Globus pallidus (tissue), 1 donor: ENCODE data around the gene BMPR1B.
"Not testable (repeated sequence)": the region's sequence is repeated elsewhere in the genome, so short reads cannot be mapped to it uniquely, and the experiment has no call there.

Source experiments
- DNase-seq: peaks from one replicate; pipeline ENCODE4 v3.0.0-alpha.2; 2015; ENCODE audit warnings: low spot score

Gene BMPR1B

DNA sequence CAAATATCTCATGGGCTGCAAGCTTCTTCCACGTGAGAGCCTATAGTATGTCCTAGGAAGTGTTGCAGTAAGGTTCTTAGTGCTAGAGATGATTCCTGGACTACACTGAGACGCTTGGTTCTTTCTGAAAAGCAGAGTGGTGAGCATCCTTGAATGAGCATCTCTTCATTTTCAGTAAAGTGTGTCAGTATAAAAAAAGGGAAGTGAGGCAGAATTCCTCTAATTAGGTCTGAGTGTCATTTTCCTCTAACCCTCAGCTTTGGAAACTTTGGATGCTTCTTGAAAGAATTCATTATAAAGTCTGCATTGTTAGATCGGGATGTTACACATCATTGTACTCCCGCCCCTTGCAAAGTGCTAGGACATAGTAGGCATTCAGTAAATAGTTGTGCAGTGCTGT is 5.2 kb downstream of the BMPR1B start:
- DNase-seq = no peak

GRCh38 chr4:94763500-94763899 is 5.7 kb downstream of the BMPR1B start:
- DNase-seq = no peak

- DNase-seq = no peak
These were observed 6.3 kb downstream of the BMPR1B start for GRCh38 chr4:94764069-94764468.

- DNase-seq = no peak
These were observed 7.4 kb downstream of the BMPR1B start for GRCh38 chr4:94765174-94765573.

DNA sequence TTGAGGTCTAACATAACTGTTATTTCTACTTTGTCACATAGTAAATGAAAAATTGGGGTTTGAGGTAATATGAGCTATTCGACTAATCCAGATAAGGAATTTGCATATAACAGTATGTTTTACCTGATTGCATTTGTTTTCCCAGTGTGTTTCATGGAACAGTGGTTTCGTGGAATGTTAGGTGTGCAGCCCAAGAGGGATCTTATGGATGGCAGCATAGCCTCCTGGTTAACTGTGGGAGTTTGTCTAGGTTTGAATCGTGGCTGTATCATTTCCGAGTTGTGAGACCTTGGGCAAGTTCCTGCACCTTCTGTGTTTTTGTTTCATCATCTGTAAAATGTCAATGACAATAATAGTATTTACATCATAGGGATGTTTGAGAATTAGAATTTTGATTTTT is 7.9 kb downstream of the BMPR1B start:
- DNase-seq = no peak

DNA sequence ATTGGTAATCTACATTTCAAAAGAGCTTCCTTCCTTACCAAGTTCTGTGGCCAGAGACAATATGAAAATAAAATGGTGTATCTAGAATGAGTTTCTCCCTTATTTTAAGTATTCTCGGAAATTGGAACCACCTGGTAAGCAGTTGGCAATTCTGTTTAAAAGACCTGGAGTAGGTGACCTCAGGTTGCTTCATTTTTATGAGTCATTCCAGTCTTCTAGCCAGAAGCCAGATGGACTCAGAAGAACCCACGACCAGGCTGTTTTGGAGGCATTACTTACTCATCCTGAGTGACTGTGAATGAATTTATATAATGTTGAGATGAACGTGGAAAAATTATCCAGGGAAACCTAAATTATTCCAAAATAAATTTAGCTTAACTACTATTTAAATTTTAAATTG is 9.1 kb downstream of the BMPR1B start:
- no peak for DNase-seq

- DNase-seq = no peak
These were observed 9.7 kb downstream of the BMPR1B start for GRCh38 chr4:94767446-94767845.

DNA sequence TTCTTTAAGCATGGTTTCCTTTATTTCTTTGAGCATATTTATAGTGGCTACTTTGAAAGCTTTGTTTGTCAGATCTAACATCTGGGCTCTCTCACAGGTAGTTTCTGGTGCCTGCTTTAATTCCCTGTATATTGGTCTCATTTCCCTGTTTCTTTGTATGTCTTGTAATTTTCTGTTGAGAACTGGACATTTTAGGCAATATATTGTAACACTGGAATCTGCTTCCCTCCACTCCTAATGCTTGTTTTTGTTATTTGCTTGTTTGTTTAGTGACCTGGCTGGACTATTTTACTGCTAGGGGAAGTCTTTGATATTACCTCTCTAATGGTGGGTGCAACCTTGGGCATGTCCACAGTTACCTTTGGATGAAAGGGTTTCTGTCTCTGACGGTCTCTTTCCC is 25.0 kb downstream of the BMPR1B start:
- DNase-seq = no peak

GRCh38 chr4:94791701-94792100 is 33.9 kb downstream of the BMPR1B start:
- no peak for DNase-seq

DNA sequence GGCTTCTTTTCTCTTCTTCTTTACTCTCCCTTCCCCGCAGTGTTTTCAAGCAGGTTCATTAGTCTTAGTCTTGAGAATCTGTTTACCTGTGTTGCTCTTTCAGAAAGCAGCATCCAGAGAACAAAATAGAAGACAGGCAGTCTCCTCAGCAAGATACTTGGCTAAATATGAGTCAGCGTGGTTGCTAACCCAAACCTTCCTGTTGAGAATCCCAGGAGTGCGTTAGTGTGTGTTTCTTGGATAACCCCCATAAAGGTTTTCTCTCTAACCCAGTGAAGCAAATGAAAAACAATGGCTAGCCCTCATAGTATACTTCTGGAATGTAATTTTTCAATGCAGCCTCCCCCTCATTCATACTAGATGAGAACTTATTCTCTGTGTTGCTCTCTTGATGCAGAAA is 41.1 kb downstream of the BMPR1B start:
- no peak for DNase-seq

GRCh38 chr4:94801016-94801415 is 43.3 kb downstream of the BMPR1B start:
- DNase-seq = no peak

GRCh38 chr4:94802091-94802490 is 44.3 kb downstream of the BMPR1B start:
- DNase-seq = peak; percentile 49

- no peak for DNase-seq
These were observed 45.4 kb downstream of the BMPR1B start for GRCh38 chr4:94803181-94803580.

GRCh38 chr4:94804650-94805049 is 46.9 kb downstream of the BMPR1B start:
- DNase-seq = no peak

DNA sequence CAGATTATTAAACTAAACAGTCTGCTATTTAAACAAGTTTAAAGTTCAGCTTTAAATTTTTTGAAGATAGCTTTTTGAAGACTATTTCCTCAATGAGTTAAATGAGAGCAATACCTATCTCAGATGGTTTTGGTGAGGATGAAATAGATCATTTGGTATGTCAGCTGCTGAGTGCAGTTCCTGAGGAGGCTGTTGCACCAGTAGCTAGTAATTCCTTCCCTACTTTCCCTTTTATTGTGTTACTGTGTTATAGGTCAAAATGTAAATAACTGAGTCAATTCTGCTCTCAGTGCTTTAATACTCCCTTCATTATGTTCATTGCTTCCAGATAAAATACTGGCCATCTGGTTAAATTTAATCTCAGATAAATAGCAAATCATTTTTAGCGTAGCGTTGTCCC is 48.6 kb downstream of the BMPR1B start:
- no peak for DNase-seq

DNA sequence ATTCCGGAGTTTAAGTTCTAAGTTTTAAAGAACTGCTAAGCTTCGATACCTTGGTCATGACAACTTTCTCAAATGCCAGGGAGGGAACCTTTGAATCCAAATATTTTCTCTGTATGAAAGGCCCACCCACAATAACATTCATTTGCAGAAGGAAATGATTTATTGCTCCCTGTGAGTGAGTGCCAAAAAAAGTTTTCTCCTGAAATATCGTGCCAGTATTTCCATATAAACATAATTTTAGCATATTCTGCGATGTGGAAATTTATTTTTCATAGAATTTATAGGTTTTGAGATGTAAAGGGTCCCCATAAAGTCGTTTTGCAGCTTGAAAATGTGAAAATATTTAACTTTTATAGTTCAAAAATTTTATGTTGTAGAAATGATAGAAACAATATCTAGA is 53.9 kb downstream of the BMPR1B start:
- DNase-seq = no peak

GRCh38 chr4:94813221-94813620 is 55.5 kb downstream of the BMPR1B start:
- no peak for DNase-seq

- no peak for DNase-seq
These were observed 56.5 kb downstream of the BMPR1B start for GRCh38 chr4:94814237-94814636.

GRCh38 chr4:94819371-94820168 is 61.8 kb downstream of the BMPR1B start:
- no peak for DNase-seq

DNA sequence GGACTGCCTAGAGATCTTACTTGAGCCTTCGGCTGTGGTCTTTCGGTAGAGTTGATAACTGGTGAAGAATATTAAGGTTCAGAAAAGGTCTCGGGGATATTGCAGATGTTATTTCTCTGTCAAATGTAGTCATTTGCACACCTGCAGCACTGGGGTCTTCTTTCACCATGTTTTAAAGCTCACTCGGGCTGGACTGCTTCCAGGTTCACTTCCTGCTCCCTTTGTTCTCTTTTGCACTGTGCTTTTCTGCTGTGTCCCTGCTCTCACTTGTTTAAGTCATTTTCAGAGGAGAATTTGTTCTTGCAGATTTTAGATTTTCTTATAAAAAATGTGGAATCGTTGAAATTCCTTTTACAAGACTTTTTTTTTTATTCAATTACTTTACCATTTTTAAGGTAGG is 68.5 kb downstream of the BMPR1B start:
- DNase-seq = no peak

DNA sequence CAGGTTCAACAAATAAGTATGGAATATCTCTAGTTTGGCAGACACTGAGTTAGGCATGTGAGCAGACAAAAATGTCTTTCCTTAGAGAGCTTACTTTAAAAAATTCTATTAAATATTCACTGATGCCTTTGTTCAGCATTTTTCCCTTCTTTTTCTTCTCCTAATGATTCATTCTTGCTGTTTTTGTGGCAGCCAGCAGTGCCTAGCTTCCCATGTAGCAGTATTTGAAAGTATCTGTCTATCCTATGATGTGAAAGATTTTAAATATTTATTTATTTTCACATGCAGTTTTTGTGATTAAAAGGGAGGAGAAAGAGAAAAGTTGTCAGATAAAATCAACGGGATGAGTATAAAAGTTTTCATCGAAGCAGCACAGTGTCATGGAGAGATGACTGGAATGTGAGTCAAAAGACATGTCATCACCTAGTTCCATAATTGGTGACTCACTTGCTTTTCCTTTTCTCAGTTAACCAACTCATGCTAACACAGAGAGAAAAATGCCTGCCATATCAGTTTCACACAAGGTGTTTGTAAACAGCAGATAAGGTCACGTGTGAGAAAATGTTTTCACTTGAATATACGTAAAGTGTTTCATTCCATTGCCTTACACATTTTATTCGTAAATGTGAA is 69.8 kb downstream of the BMPR1B start:
- DNase-seq = no peak

GRCh38 chr4:94828882-94829281 is 71.1 kb downstream of the BMPR1B start:
- DNase-seq = no peak

- DNase-seq = no peak
These were observed 73.9 kb downstream of the BMPR1B start for GRCh38 chr4:94831607-94832006.

- DNase-seq = not testable (repeated sequence)
These were observed 74.6 kb downstream of the BMPR1B start for GRCh38 chr4:94832329-94832728.
